Activated naive CD4-positive, alpha-beta T cell treated with anti-CD3 and anti-CD28 coated beads, Interleukin-2, amount 50 U/mL, for 72 hours (primary cell): Measurements from ENCODE around the gene CYP4F22. TPM values are rescaled to one million over a fixed set of nuclear protein-coding genes. Genes with fewer than 3 reads are reported as not detected.
A peak's percentile ranks its signal among the peaks of the same experiment; 100 is the strongest.
"Not testable (repeated sequence)": the region's sequence is repeated elsewhere in the genome, so short reads cannot be mapped to it uniquely, and the experiment has no call there.

Source experiments
- ATAC-seq, 2 donors: fragments of 150-1000 bp; cut with Tn5 transposase; 2 replicates each; pipeline ENCODE4 v1.10.0; 2021; ENCODE audit warnings: mild to moderate bottlenecking in 2 of 2, moderate library complexity in 2 of 2
- DNase-seq, 2 donors: peaks; one replicate each; pipeline ENCODE4 v3.0.0; 2021 to 2022; ENCODE audit warnings: low spot score in 2 of 2
- H3K27ac Mint-ChIP-seq, 2 donors: one replicate each; pipeline ENCODE4 v1.8.0; 2022; ENCODE audit warnings: mild to moderate bottlenecking in 2 of 2, mixed read lengths in 2 of 2
- H3K36me3 Mint-ChIP-seq, 2 donors: one replicate each; pipeline ENCODE4 v1.8.0; 2022; ENCODE audit warnings: mixed read lengths in 2 of 2
- H3K9me3 Mint-ChIP-seq, 2 donors: one replicate each; pipeline ENCODE4 v1.8.0; 2022; ENCODE audit warnings: mixed read lengths in 2 of 2
- total RNA-seq, 2 donors: library from RNA; stranded (reverse); gene quantifications; one replicate each; pipeline ENCODE4 v1.2.3, GENCODE V29; 2022

The CYP4F22 gene
- under 1 TPM in 1 of 2 donors, not detected in 1; 0.72 TPM for total RNA-seq

DNA sequence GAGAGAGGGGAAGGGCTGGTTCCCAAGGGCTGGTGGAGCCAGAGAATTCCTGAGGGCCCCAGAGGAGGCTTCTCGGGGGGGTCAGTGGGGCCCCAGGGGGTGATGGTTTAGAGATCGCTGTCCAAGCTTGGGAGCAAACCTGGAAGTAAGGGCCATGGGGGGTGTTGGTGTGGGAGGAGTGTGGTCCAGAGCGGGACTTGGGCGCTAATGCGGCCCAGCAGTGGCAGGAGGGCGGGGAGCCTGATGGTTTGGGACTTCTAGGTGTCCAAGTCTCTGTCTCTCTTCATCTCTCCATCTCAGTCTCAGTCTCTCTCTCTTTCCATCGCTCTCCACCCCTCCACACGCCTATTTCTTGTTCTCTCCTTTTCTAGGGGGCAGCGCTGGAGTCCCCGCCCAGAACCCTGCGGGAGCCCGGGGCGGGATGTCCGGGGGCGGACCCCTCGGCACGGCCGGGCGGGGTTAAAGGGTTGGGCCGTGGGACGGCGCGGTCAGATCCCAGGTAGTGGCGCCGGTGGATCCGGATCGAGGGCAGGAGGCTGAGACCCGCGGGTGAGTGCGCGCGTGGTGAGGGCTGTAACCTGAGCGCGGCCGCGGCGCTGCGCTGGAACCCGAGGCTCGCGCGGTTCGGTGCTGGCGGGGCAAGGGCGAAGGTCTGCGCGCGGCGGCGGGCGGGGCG is at the start of gene CYP4F22:
CYP4F22 (plus strand) TSS at position 491 of the 676 bp plus-strand sequence. CDS start 16,812 bp downstream, outside the sequence.
- DNase-seq: peak in 1 of 2 donors; percentile 13

DNA sequence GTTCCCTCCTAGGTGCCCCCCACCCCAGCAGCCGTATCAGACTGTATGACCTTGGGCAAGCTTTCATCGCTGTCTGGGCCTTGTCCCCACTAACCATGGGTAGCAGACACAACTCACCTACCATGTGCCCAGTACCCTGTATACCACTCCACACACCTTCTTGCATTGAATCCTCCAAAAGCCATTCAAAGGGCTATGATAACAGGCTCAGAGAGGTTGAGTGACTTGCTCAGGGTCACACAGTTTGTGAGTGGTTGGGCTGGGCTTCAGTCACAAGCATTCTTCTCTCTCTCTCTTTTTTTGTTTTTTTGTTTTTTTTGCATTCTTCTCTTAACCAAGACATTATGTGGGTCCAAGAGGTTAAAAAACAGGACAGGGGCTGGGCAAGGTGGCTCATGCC is 46.6 kb upstream of the CYP4F22 start:
- Mint-ChIP-seq H3K36me3 (peaks cover 23 to 35% of the 10 kb centered on the region in 2 donors), H3K9me3 (no peaks in the 10 kb centered on the region), H3K27ac (peak overlapping the region; percentile 89 to 95)
- DNase-seq (no peak), ATAC-seq (no peak)

More for the DNA sequence above, at the start of gene CYP4F22:
- H3K9me3 Mint-ChIP-seq: no peaks in the 10 kb centered on the region
- no peak within 1 kb of the TSS for H3K27ac Mint-ChIP-seq
- ATAC-seq: peak; percentile 53 to 58
- peaks cover 0 to 4% of the 10 kb centered on the region in 2 donors for H3K36me3 Mint-ChIP-seq

DNA sequence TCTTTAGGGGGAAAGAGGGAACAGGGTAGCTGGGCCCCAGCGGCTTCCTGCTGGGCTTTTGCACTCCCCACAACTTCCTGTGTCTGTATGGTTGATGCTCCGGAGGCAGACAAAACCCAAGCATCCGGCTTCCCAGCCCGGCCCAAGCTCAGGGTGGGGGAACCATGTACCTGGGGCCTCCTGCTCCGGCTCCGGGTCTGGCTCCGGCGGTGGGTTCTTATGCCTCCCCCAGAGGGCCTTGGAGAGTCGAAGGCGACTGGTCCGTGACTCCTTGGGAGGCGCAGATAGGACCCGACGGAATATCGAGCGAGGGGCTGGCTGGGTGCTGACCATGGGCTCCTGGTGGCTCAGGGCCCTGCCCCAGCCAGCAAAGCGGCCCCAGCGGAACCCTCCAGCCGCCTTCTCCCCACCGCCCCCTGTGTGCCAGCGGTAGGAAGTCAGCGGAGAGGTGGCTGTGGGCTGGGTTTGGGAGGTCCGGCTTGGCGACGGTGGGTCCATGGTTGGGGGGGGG is 44.4 kb upstream of the CYP4F22 start:
- Mint-ChIP-seq H3K9me3 (no peaks in the 10 kb centered on the region), H3K36me3 (peaks cover 23 to 41% of the 10 kb centered on the region in 2 donors), H3K27ac (peak overlapping the region; percentile 95 to 96)
- ATAC-seq: peak; percentile 67 to 68
- DNase-seq: peak; percentile 68 to 80

GRCh38 chr19:15464394-15465385 is 43.6 kb upstream of the CYP4F22 start, which contains the start of gene RASAL3:
Gene RASAL3 (minus strand): TSS chr19:15464544. CDS start chr19:15464358, 186 bp downstream.
- Mint-ChIP-seq H3K27ac (peak within 1 kb of the TSS; percentile 95 to 96), H3K9me3 (no peaks in the 10 kb centered on the region), H3K36me3 (peaks cover 23 to 40% of the 10 kb centered on the region in 2 donors)
- ATAC-seq (peak; percentile 55 to 59), DNase-seq (peak; percentile 59 to 70)

DNA sequence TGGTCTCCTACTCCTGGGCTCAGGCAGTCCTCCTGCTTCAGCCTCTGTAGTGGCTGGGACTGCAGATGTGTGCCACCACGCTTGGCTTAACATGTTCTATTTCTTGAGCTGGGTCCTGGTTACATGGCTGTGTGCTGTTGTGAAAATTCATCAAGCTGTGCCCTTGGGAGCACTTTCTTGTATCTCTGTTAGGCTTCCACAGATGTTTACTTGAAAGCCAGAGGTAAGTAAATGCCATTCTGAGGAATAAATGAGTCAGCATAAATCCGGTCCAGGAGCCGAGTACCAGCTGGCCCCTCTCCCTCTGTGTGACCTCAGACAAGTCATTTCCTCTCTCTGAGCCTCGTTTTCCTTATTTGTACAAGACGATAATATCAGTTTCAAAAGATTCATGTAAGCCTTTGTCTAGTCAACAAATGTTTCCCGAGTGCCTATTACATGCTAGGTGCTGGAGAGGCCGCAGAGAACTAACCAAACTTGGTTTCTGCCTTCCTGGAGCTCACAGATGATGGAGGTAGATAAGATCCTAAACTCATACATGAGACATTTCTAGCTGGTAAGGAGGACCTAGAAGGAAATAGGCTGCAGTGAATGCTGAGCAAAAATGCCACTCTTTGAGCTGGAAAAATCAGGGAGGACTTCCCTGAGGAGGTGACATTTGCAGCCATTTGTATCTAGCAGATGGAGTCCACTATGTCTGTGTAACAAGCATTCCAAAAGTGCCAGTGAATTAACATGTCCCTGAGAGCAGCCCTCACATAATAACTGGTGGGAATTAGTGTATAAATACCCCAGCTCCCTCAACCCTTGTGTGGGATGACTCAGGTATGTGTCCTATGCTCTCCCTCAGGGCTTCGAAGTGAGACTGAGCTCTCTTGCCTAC is 41.2 kb upstream of the CYP4F22 start:
- peak overlapping the region; percentile 89 to 94 for H3K27ac Mint-ChIP-seq
- H3K9me3 Mint-ChIP-seq: no peaks in the 10 kb centered on the region
- peaks cover 14 to 36% of the 10 kb centered on the region in 2 donors for H3K36me3 Mint-ChIP-seq
- peak; percentile 72 to 81 for ATAC-seq
- peak; percentile 48 to 67 for DNase-seq

- Mint-ChIP-seq H3K9me3 (no peaks in the 10 kb centered on the region), H3K27ac (peak overlapping the region in 1 of 2 donors; percentile 89), H3K36me3 (peaks cover 9 to 33% of the 10 kb centered on the region in 2 donors)
- ATAC-seq (no peak), DNase-seq (peak in 1 of 2 donors; percentile 20)
Observed at GRCh38 chr19:15467734-15468214, 40.6 kb upstream of the CYP4F22 start.

DNA sequence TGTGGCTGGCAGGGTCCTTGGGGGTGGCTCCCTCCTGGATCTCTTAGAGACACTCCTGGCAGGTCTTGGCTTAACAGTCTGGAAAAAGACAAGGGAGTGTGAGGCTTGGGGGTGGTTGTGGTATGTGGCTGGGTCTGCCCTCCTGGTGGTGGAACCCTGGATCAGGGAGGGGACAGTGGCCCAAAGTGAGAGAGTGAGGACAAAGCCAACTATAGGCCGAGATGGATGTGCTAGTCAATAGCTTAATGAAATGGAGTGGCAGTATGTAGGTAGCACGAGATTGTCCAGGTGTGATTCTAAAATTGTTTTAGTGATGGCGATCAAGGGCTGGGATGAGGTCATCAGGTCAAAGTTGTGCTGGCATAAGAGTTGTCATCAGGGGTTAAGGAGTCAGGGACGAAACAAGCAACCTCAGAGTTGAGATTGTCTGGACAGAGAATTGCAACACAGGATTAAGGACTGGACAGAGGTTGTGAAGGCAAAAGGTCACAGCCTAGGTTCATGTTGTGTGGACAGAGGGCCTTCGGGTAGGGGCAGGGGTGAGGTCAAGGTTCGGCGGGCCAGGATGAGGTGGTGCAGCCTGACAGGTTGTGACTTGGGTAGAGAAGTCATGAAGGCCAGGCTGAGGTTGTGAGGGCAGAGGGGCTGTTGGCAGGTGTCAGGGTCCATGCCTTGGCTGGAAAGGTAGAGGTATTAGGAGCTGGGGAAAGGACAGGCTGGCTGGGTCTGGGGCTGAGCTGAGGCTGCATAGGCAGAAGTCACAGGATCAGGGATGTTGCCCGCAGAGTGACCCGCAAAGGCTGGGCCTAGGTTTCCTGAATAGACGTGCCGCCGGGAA is 39.4 kb upstream of the CYP4F22 start:
- Mint-ChIP-seq H3K9me3 (no peaks in the 10 kb centered on the region), H3K36me3 (peaks cover under 1 to 22% of the 10 kb centered on the region in 2 donors), H3K27ac (peak overlapping the region in 1 of 2 donors; percentile 62)
- DNase-seq (peak in 1 of 2 donors; percentile 52), ATAC-seq (no peak)

DNA sequence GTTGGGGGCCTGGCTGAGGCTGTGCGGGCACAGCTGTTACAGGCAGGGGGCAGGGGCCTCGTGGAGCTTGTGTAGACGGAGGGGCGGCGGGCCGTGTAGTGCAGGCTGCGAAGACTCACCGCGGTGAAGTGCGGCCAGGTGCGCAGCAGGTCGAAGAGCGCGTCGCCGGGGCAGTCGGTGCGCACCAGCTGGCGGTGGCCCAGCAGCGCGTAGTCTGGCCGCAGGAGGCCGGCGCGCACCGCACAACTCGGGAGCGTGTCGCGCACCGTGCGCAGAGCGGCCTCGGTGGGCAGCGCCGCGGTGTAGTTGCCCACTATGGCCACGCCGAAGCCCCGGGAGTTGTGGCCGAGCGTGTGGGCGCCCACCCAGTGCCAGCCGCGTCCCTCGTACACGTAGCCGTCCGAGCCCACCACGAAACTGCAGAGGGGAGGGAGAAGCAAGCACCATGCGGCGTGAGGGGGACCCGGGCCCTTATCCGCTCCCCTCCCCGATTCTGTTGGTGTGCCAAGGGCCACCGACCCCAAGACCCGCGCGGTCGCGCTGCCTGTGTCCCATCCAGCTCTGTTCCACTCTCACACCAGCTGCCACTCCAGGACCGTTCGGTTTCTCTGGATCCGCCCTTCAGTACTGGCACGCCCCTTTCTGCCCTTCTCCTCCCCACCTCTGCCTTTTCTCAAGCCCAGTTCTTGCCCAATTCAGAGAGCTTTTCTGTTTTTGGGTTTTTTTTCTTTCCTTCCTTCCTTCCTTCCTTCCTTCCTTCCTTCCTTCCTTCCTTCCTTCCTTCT is 38.6 kb upstream of the CYP4F22 start:
- H3K9me3 Mint-ChIP-seq: no peaks in the 10 kb centered on the region
- H3K27ac Mint-ChIP-seq: peak overlapping the region in 1 of 2 donors; percentile 90
- ATAC-seq (peak; percentile 15 to 27), DNase-seq (peak in 1 of 2 donors; percentile 37)
- H3K36me3 Mint-ChIP-seq: peaks cover 0 to 20% of the 10 kb centered on the region in 2 donors

DNA sequence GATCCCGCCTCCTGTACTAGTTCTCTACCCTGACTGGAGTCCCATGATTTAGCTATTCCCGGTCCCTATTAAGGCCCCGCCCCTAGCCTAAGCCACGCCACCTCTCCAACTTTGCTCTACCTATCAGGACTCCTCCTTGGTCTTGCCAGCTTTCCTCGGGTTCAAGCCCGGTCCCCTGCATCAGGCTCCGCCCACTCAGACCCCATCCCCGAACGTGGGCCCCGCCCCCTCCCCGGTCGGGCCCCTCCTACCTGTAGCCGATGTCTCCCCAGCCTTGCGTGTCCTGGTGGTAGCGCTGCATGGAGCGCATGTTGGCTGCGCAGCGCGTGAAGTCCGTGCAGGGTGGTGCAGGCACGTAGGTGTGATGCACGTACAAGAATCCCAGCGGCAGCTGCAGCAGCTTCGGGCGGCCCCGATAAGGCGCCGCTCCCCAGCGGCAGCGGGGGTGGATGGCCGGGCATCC is 36.7 kb upstream of the CYP4F22 start:
- Mint-ChIP-seq H3K36me3 (peaks cover 0 to 14% of the 10 kb centered on the region in 2 donors), H3K9me3 (no peaks in the 10 kb centered on the region), H3K27ac (no peak overlapping the region)
- no peak for ATAC-seq
- DNase-seq: peak in 1 of 2 donors; percentile 53

GRCh38 chr19:15473821-15474220 is 34.5 kb upstream of the CYP4F22 start:
- not testable (repeated sequence) for H3K9me3 Mint-ChIP-seq, ATAC-seq, H3K27ac Mint-ChIP-seq

DNA sequence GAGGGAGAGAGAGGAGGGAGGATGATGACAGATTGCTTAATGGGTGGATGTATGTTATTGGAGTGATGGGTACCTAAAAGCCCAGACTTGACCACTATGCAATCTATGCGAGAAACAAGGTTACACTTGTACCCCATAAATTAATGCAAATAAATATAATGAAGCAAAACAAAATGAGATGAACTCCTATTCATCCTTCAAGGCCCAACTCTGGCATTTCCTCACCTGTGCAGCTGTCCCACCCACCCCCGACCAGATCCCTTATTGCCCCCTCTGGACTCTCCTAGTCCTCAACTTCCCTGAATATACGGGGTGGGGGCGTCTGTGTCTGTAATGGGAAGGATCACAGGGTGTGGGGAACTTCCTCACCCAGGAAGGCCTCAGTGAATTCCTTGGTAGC is 33.2 kb upstream of the CYP4F22 start:
- Mint-ChIP-seq H3K27ac (no peak overlapping the region), H3K9me3 (no peaks in the 10 kb centered on the region), H3K36me3 (no peaks in the 10 kb centered on the region)
- DNase-seq (no peak), ATAC-seq (no peak)

More at GRCh38 chr19:15473821-15474220, 34.5 kb upstream of the CYP4F22 start:
- H3K36me3 Mint-ChIP-seq, DNase-seq: not testable (repeated sequence)

DNA sequence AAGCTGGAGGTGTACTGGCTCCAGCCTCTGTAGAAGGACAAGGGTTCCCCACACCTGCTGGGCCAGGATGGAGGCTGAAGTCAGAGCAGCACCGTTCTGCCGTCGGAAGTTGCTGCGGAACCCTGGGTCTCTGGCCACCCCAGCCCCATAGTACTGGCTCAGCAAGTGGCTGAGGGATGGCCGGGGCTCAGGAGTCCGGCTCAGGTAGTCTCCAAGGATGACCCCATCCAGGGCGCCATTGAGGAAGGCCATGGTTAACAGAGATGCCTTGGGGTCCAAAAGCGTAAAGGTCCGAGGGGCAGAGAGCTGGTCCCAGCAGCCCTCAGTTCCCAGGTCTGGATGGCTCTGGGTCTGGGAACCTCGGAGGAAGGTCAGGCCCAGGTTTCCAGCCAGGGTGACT is 32.7 kb upstream of the CYP4F22 start:
- H3K27ac Mint-ChIP-seq: no peak overlapping the region
- ATAC-seq (no peak), DNase-seq (no peak)
- H3K36me3 Mint-ChIP-seq: no peaks in the 10 kb centered on the region
- no peaks in the 10 kb centered on the region for H3K9me3 Mint-ChIP-seq

- no peak for DNase-seq
- ATAC-seq: no peak
- Mint-ChIP-seq H3K27ac (peak overlapping the region in 1 of 2 donors; percentile 5), H3K36me3 (no peaks in the 10 kb centered on the region), H3K9me3 (no peaks in the 10 kb centered on the region)
Observed at GRCh38 chr19:15476325-15476724, 32.0 kb upstream of the CYP4F22 start.
